IMR-90 (cell line): ENCODE measurements around the gene ZNF669. TPM values are rescaled to one million over a fixed set of nuclear protein-coding genes. Genes with fewer than 3 reads are reported as not detected.

Source experiments
- ATAC-seq: fragments of 200-7000 bp; cut with Tn5 transposase; 2 replicates; pipeline ENCODE4 v1.9.1; 2020; ENCODE audit warnings: low read depth, mild to moderate bottlenecking, moderate library complexity
- BruUV-seq: library from RNA; stranded (reverse); fragments of 400-500 nt; replicated peaks from 2 replicates; lab custom pipeline; 2021; lab: Mats Ljungman, UMichigan
- CTCF ChIA-PET: fragments of 300-600 bp; formaldehyde crosslinking; extraction: SDS; loops from one replicate; lab custom pipeline; 2021; ENCODE audit warnings: antibody characterized with exemption; lab: Yijun Ruan, JAX
- POLR2A ChIA-PET: fragments of 300-600 bp; sonication (Branson Sonifier 250); formaldehyde crosslinking; loops from one replicate; lab custom pipeline; 2022; ENCODE audit warnings: antibody characterized with exemption; ENCODE audit not compliant: unreplicated experiment; lab: Charles Lee
- DNase-seq: peaks from one replicate; pipeline ENCODE4 v3.0.0; 2013
- H2AFZ ChIP-seq: replicated peaks from 2 replicates; pipeline ENCODE3; 2013; ENCODE audit warnings: low read length, mild to moderate bottlenecking; ENCODE audit not compliant: poor library complexity
- H2AK5ac ChIP-seq: 2 replicates; pipeline ENCODE4 v1.6.1; 2013; ENCODE audit warnings: low read depth, low read length, inconsistent platforms
- H2AK9ac ChIP-seq: replicated peaks from 2 replicates; pipeline ENCODE3; 2013; ENCODE audit warnings: mild to moderate bottlenecking, low read depth, low read length, moderate library complexity; ENCODE audit not compliant: poor library complexity
- H2BK120ac ChIP-seq: 2 replicates; pipeline ENCODE4 v1.6.1; 2013; ENCODE audit warnings: low read depth, low read length, inconsistent platforms
- H2BK15ac ChIP-seq: 3 replicates; pipeline ENCODE4 v1.6.1; 2013; ENCODE audit warnings: low read depth, low read length, inconsistent platforms
- H2BK20ac ChIP-seq: 2 replicates; pipeline ENCODE4 v1.6.1; 2013; ENCODE audit warnings: low read depth, mild to moderate bottlenecking, inconsistent platforms, low read length, moderate library complexity
- H2BK5ac ChIP-seq: 2 replicates; pipeline ENCODE4 v1.6.1; 2013; ENCODE audit warnings: mild to moderate bottlenecking, low read depth, low read length, inconsistent platforms; ENCODE audit not compliant: poor library complexity, severe bottlenecking
- H3K14ac ChIP-seq: replicated peaks from 2 replicates; pipeline ENCODE4 v1.6.1; 2013; ENCODE audit warnings: low read depth, low read length, inconsistent platforms
- H3K18ac ChIP-seq: 2 replicates; pipeline ENCODE4 v1.6.1; 2013; ENCODE audit warnings: low read depth, low read length, control low read depth
- H3K23ac ChIP-seq: 2 replicates; pipeline ENCODE4 v1.6.1; 2013; ENCODE audit warnings: low read depth, low read length, inconsistent platforms
- H3K27ac ChIP-seq: 2 replicates; pipeline ENCODE4 v1.5.1; 2013; ENCODE audit warnings: mild to moderate bottlenecking, control low read depth, low read length; ENCODE audit not compliant: insufficient read depth
- H3K27me3 ChIP-seq: 2 replicates; pipeline ENCODE4 v1.6.1; 2013; ENCODE audit warnings: low read length; ENCODE audit not compliant: control insufficient read depth, insufficient read depth
- H3K36me3 ChIP-seq: 2 replicates; pipeline ENCODE4 v1.6.1; 2013; ENCODE audit warnings: low read length, mixed read lengths; ENCODE audit not compliant: control insufficient read depth, insufficient read depth
- H3K4ac ChIP-seq: 2 replicates; pipeline ENCODE4 v1.6.1; 2013; ENCODE audit warnings: low read depth, low read length, inconsistent platforms
- H3K4me1 ChIP-seq: 2 replicates; pipeline ENCODE4 v1.6.1; 2013; ENCODE audit warnings: low read length, mixed read lengths; ENCODE audit not compliant: control insufficient read depth, insufficient read depth
- H3K4me2 ChIP-seq: 2 replicates; pipeline ENCODE4 v1.6.1; 2013; ENCODE audit warnings: low read depth, mild to moderate bottlenecking, control low read depth, low read length, moderate library complexity
- H3K4me3 ChIP-seq: 2 replicates; pipeline ENCODE4 v1.5.1; 2013; ENCODE audit warnings: low read depth, mild to moderate bottlenecking, control low read depth, low read length, moderate library complexity; ENCODE audit not compliant: insufficient read depth
- H3K56ac ChIP-seq: 2 replicates; pipeline ENCODE4 v1.6.1; 2013; ENCODE audit warnings: low read length, inconsistent platforms; ENCODE audit not compliant: insufficient read depth; ENCODE audit errors: extremely low read depth
- H3K79me1 ChIP-seq, 2 experiments: 2 replicates each; pipeline ENCODE4 v1.6.1; 2013; ENCODE audit warnings: low read length in 2 of 2, inconsistent platforms in 1 of 2, low read depth in 1 of 2
- H3K9ac ChIP-seq: 2 replicates; pipeline ENCODE4 v1.6.1; 2013; ENCODE audit warnings: low read depth, low read length, control low read depth
- H3K9me1 ChIP-seq: 2 replicates; pipeline ENCODE4 v1.6.1; 2013; ENCODE audit warnings: low read length, inconsistent platforms; ENCODE audit not compliant: insufficient read depth
- H3K9me3 ChIP-seq: 2 replicates; pipeline ENCODE4 v1.6.1; 2013; ENCODE audit warnings: low read length; ENCODE audit not compliant: control insufficient read depth, insufficient read depth
- H4K20me1 ChIP-seq: 2 replicates; pipeline ENCODE4 v1.6.1; 2013; ENCODE audit warnings: low read length, inconsistent platforms; ENCODE audit not compliant: insufficient read depth
- H4K5ac ChIP-seq: 2 replicates; pipeline ENCODE4 v1.6.1; 2013; ENCODE audit warnings: mild to moderate bottlenecking, low read depth, low read length, control low read depth
- H4K8ac ChIP-seq, 2 experiments: 2 replicates each; pipeline ENCODE4 v1.6.1; 2013; ENCODE audit warnings: low read depth in 2 of 2, low read length in 2 of 2, control low read depth in 1 of 2, inconsistent platforms in 1 of 2
- H4K91ac ChIP-seq: 2 replicates; pipeline ENCODE4 v1.6.1; 2013; ENCODE audit warnings: low read depth, low read length, inconsistent platforms; ENCODE audit not compliant: insufficient read depth
- SMC3 ChIP-seq: fragments of 150-350 bp; IDR thresholded peaks from 2 replicates; pipeline ENCODE4 v1.6.1; 2016; ENCODE audit warnings: low read depth, mild to moderate bottlenecking, antibody characterized with exemption, low read length, moderate library complexity
- whole genome bisulfite sequencing, 2 experiments: methylation state at CpG; one replicate each; pipeline versions ENCODE4 v1.1.5 to v1.1.7; 2013; ENCODE audit warnings: missing lambda C conversion rate in 2 of 2; ENCODE audit not compliant: insufficient read length in 1 of 2; ENCODE audit errors: extremely low coverage in 2 of 2; 5-methylcytosine and 5-hydroxymethylcytosine counted together
- dilution Hi-C: fragments of 300-500 bp; cut with HindIII; formaldehyde crosslinking; loops from one replicate; pipeline ENCODE4 v1.14.3; 2018; ENCODE audit warnings: low sequenced_read_pairs; ENCODE audit not compliant: unreplicated experiment
- in situ Hi-C: fragments of 300-500 bp; cut with MboI; formaldehyde crosslinking; loops from 3 replicates; pipeline ENCODE4 v1.14.3; 2019; ENCODE audit warnings: low sequenced_read_pairs, inconsistent platforms, mixed read lengths
- intact Hi-C: fragments of 100-400 bp; cut with micrococcal nuclease; formaldehyde crosslinking; loops from 2 replicates; pipeline ENCODE4 v1.10.0; 2022
- polyA plus RNA-seq, 3 experiments: library from polyadenylated mRNA; depleted of rRNA; stranded (reverse); fragments of >200 nt; gene quantifications; 2 replicates each; pipeline ENCODE4 v1.2.3, GENCODE V29; 2012; ENCODE audit warnings: low replicate concordance in 1 of 3
- total RNA-seq: library from RNA; depleted of rRNA; stranded (reverse); fragments of >200 nt; gene quantifications from 2 replicates; pipeline ENCODE4 v1.2.3, GENCODE V29; 2012

The ZNF669 gene
- total and polyA plus RNA-seq, 2 of the 4 experiments (the other 2 are of a cell fraction): 3.8 to 10.8 TPM

DNA sequence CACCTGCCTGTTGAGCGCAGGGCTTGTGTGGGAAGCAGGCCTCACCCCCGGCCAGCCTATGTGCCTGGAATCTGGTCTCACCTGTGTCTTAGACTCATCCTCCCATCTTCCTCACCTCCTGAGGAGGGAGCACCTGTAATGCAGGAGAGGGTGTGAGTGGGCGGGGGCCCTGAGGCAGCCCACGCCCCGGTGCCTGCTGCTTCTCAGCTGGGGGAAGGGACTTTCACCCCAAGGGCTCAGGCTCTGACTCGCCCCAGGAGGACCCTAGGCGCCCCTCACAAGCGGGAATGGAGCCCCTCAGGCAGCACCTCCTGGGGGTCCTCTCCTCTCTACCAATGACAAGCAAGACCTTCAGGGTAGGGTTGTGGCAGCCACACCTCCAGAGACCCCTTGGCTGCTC is 18.8 kb downstream of the ZNF669 start:
- Histone ChIP-seq H2BK120ac (no peak overlapping the region), H3K9ac (no peak overlapping the region), H2AFZ (no peak overlapping the region), H2BK15ac (no peak overlapping the region), H2BK20ac (no peak overlapping the region), H2BK5ac (no peak overlapping the region), H4K8ac (no peak overlapping the region), H3K4me2 (no peak overlapping the region), H3K14ac (no peak overlapping the region), H3K9me3 (no peaks in the 10 kb centered on the region), H2AK5ac (no peak overlapping the region), H3K23ac (no peak overlapping the region), H3K4me3 (no peak overlapping the region), H3K9me1 (no peaks in the 10 kb centered on the region), H2AK9ac (no peak overlapping the region), H3K27ac (no peak overlapping the region), H3K4me1 (no peaks in the 10 kb centered on the region), H3K4ac (no peak overlapping the region), H3K79me1 (no peaks in the 10 kb centered on the region), H3K56ac (no peak overlapping the region), H3K36me3 (no peaks in the 10 kb centered on the region), H3K18ac (no peak overlapping the region), H4K5ac (no peak overlapping the region), H4K91ac (no peak overlapping the region), H3K27me3 (no peaks in the 10 kb centered on the region), H4K20me1 (no peaks in the 10 kb centered on the region)
- ChIA-PET CTCF (no interaction called here), POLR2A (no interaction called here)
- no peak for ATAC-seq
- no peak for TF ChIP-seq SMC3
- DNase-seq: no peak
- in situ Hi-C loops: no loop called here
- no TSS peak for BruUV-seq
- intact Hi-C loops: no loop called here
- WGBS, 2 experiments: no CpG with 5 or more reads among the region's 8 CpGs
- dilution Hi-C loops: no loop called here
